Right ventricle myocardium inferior (tissue), 1 donor: Measurements from ENCODE around the gene YPEL2. TPM values are rescaled to one million over a fixed set of nuclear protein-coding genes. Genes with fewer than 3 reads are reported as not detected.
"Not testable (repeated sequence)": the region's sequence is repeated elsewhere in the genome, so short reads cannot be mapped to it uniquely, and the experiment has no call there.

Source experiments
- ATAC-seq: fragments of 200-7000 bp; cut with Tn5 transposase; one replicate; pipeline ENCODE4 v1.9.1; 2020; ENCODE audit warnings: mild to moderate bottlenecking, moderate library complexity
- DNase-seq: peaks from one replicate; pipeline ENCODE4 v3.0.0; 2021; ENCODE audit errors: missing footprints
- intact Hi-C: fragments of 100-400 bp; cut with DNase I; formaldehyde crosslinking; loops from one replicate; pipeline ENCODE4 v1.11.0; 2022
- long read RNA-seq: library from polyadenylated mRNA; unstranded; transcript quantifications from one replicate; pipeline ENCODE4 v2.0.0, GENCODE V29; 2021
- total RNA-seq: library from RNA; stranded (reverse); fragmentation: NEBNext Ultra II Directional; extraction: Animal tissue kit (Norgen Biotek cat#: 25700); gene quantifications from one replicate; pipeline ENCODE4 v1.2.1, GENCODE V29; 2021
- donor health status: DM: no; HTN: yes; CAD: no; lungs with severe emphysema.

YPEL2 gene
- 32.7 TPM for total RNA-seq
- long read RNA-seq, full-length matches to known transcripts: 22 of 26 reads
- long read RNA-seq, partial matches to known transcripts: 2 of 26 reads
- long read RNA-seq, other reads (novel, unspliced or antisense): 2 of 26 reads

DNA sequence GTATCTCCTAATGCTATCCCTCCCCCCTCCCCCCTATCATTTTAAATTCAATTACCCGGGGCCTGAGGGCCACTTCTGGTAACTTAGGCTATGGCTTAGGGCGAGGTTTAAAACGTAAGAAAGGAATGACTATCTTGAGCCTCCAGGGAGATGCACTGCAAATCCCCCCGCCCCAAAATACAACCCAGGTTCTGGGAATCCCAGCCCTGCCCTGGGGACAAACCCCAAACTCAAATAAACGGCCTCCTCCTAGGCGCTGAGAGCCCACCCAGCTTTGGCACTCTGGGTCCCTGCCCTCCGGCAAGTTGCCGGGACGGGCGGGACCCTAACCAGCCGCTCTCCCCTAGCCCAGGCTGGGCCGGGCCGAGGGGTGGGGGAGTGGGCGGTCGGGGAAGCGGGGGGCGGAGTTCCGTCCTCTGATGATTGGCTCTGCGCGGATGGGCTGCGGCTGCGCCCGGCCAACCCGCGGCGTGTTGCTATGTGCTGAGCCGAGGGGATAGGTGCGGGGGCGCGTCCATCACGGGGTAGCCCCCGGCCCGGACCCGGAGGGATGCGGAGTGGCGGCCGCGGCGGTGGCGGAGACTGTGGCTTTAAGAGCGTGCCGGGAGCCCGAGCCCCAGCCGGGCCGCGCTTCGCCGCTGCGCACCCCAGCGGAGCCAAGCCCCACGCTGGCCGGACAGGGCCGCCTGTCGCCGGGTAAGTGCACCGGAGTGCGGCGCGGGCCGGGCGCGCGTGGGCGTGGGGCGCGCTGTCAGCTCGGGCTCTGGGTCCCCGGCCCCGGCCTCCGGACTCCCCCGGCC, at the start of gene YPEL2:
YPEL2 (plus strand) TSS at position 527 of the 800 bp plus-strand sequence. CDS start 21,755 bp downstream, outside the sequence.
- intact Hi-C loops: no loop called here
- ATAC-seq: peak; percentile 95
- peak; percentile 98 for DNase-seq

DNA sequence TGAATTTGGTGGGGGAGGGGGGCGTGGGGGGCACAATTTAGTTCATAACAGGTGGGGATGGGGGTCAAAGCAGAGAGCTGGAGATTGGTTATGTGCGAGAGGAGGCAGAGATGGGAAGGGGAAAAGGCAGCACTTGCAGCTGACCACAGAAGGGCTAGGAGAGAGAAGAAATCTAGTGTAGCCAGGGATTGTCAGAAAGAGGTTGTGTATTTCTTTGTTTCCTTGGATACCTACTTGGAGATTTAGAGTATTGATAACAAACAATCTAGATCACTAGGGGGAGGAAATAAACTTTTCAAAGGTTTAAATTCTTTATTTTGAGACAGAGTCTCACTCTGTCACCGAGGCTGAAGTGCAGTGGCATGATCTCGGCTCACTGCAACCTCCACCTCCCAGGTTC, 47.1 kb upstream of the YPEL2 start:
- no peak for ATAC-seq
- DNase-seq: no peak
- intact Hi-C loops: no loop called here

DNA sequence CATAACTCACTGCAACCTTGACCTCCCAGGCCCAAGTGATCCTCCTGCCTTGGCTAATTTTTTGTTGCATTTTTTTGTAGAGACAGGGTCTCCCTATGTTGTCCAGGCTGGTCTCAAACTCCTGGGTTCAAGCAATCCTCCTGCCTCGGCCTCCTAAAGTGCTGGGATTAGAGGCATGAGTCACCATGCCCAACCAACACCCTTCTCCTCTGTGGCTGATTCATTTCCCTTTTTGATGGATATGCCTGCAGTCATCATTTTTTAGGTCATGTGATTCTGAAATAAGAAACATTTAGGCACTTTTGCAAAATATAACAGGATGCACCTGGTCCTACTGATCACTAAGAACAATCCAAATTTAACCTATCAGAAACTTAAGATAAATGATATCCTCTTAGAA, 44.0 kb upstream of the YPEL2 start:
- intact Hi-C loops: no loop called here
- no peak for DNase-seq
- ATAC-seq: peak; percentile 56

GRCh38 chr17:59287891-59288290, 43.6 kb upstream of the YPEL2 start:
- intact Hi-C loops: no loop called here
- DNase-seq (no peak), ATAC-seq (no peak)

DNA sequence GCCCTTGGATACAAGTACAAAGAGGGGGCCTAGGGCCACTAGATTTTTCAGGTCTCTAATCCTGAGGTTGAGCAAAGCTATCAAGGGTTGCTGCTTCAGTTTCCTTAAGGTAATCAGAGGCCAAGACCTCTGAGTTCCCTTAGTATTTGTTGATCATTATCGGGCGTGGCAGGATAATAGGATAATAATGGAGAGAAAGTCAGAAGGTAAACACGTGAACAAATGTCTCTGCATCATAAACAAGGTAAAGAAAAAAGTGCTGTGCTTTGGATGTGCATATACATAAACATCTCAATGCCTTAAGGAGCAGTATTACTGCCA, 41.5 kb upstream of the YPEL2 start:
- ATAC-seq (no peak), DNase-seq (no peak)
- intact Hi-C loops: no loop called here

DNA sequence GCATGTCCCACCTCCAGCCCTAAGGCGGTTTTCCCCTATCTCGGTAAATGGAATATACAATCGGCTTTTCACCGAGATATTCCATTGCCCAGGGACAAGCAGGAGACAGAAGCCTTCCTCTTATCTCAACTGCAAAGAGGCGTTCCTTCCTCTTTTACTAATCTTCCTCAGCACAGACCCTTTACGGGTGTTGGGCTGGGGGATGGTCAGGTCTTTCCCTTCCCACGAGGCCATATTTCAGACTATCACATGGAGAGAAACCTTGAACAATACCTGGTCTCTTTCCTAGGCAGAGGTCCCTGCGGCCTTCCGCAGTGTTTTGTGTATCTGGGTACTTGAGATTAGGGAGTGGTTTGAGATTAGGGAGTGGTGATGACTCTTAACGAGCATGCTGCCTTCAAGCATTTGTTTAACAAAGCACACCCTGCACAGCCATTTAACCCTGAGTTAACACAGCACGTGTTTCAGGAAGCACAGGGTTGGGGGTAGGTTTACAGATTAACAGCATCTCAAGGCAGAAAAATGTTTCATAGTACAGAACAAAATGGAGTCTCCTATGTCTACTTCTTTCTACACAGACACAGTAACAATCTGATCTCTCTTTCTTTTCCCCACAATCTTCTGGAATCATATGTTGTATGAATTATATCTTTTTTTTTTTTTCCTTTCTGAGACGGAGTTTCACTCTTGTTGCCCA, 41.0 kb upstream of the YPEL2 start:
- ATAC-seq, DNase-seq, intact Hi-C loops: not testable (repeated sequence)

- intact Hi-C loops: no loop called here
- no peak for ATAC-seq
- no peak for DNase-seq
Measured at GRCh38 chr17:59292174-59292523, 39.3 kb upstream of the YPEL2 start.

DNA sequence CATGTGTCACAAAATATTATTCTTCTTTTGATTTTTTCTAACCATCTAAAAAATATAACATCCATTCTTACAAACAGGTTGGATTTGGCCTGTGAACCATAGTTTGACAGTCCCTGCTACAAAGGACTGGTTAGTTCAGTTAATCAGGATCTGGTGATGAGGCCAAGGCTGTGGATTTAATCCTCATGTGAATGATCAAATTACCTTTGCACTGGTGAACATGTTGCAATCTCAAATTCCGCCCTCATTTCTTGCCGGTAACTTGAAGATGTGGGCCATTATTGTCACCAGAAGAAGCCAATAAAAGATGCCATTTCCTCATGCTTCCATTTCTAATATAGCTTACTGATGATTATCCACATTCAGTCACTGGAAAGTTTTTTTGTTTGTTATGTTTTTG, 35.3 kb upstream of the YPEL2 start:
- ATAC-seq: no peak
- intact Hi-C loops: no loop called here
- DNase-seq: no peak

GRCh38 chr17:59298521-59298920, 32.9 kb upstream of the YPEL2 start:
- DNase-seq: no peak
- ATAC-seq: no peak
- intact Hi-C loops: no loop called here

DNA sequence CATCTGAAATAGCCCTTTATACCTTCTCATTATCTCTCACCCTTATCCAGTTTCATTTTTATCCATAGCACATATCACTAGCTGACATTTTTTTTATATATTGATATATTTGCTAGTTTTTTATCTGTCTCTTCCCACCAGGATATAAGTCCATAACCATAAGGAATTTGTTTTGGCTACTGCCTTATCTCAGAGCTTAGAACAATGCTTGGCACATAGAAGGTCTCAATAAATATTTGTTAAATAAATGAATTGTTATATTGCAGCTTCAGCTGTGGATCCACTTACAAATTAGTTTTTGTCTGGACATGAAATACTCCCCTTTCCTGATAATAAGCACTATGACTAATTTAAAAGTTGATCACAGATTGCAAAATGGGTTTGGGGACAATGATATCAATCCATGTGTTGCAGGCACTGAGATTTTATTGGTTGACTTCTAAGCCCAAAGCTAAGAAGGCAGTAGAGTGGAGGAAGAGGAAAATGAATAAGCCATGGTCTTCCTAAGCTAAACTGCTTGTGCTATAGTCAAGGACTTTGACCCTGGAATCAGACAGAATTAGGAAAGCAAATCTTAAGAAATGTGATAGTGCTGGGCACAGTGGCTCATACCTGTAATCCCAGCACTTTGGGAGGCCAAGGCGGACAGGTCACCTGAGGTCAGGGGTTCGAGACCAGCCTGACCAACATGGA, 31.9 kb upstream of the YPEL2 start:
- no peak for ATAC-seq
- intact Hi-C loops: no loop called here
- no peak for DNase-seq

- intact Hi-C loops: no loop called here
- DNase-seq (no peak), ATAC-seq (no peak)
Measured at GRCh38 chr17:59300941-59301340, 30.5 kb upstream of the YPEL2 start.

GRCh38 chr17:59304811-59305210, 26.6 kb upstream of the YPEL2 start:
- DNase-seq (no peak), ATAC-seq (no peak)
- intact Hi-C loops: no loop called here

GRCh38 chr17:59310263-59310920, 21.1 kb upstream of the YPEL2 start:
- DNase-seq (no peak), ATAC-seq (no peak)
- intact Hi-C loops: no loop called here

GRCh38 chr17:59311051-59311468, 20.4 kb upstream of the YPEL2 start:
- DNase-seq (no peak), ATAC-seq (peak; percentile 92)
- intact Hi-C loops: loop anchor here (1.0 kb wide), 1 partner anchor 130 kb away; no protein-coding TSS in a partner anchor

DNA sequence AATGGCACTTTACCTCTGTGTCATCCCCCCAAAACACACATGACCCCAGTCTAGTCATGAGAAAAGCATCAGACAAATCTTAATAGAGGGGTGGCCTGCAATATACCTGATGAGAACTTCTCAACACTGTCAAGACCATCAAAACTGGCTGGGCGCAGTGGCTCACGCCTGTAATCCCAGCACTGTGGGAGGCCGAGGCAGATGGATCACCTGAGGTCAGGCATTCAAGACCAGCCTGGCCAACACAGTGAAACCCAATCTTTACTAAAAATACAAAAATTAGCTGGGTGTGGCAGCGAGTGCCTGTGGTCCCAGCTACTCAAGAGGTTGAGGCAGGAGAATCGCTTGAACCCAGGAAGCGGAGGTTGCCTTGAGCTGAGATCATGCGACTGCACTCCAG, 19.9 kb upstream of the YPEL2 start:
- intact Hi-C loops: loop anchor here (1.0 kb wide), 1 partner anchor 130 kb away; no protein-coding TSS in a partner anchor
- not testable (repeated sequence) for ATAC-seq

DNA sequence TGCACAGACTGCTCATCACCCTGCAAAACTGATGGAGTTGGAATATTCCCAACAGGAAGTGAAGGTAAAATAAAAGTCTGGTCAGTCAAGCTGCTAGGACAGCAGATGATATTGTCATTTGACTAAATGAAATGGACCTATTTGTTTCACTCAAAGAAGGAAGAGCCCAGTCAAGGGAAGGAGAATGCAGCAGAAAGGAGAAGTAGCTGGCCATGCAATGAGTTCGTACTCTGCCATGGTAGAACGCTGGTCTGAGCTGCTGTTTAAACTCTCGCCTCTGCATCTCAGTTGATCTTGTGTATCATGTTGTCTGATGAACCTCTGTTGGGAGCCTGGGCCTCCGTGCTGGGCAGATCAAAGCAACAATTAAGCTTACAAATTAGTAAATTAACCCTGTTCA, 15.6 kb upstream of the YPEL2 start:
- DNase-seq (no peak), ATAC-seq (no peak)
- intact Hi-C loops: no loop called here

More for the DNA sequence above, 19.9 kb upstream of the YPEL2 start:
- not testable (repeated sequence) for DNase-seq

DNA sequence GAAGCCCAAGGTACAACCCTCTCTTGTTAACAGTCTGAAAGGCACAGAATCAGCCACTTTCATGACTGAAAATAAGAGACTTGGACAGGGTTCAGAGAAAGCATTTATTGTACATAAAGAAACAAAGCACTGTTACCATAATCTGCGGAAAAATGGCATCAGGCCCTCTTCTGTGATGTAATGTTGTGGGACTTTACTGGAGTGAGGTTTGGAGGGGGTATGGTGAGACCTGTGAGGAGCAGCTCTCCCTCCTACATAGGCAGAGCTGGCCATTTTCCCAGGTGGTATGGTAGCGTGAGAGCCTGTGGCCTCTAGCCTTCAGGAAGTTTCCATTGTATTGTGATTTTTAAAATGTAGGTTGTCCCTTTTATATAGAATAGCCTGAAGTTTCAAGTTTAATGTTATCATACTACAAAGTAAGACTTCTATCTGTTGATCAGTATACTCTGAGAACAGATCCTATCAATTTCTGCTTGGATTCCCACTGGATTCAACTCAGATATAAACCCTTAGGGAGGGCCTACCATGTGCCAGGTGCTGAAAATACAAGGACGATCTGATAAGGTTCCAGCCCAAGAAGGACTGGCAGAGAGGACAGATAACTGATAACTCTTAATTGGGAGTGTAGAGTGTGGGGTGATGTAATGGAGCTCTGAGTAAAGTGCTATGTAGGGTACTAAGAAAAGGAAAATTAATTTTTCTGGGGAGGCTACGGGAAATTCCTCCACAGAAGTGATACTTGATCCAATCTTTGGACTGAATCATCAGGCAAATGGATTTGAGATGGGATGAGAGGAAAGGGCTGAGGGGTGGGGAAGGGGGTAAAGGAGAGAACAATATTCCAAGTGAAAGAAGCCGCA, 4.1 kb upstream of the YPEL2 start:
- intact Hi-C loops: no loop called here
- ATAC-seq (no peak), DNase-seq (no peak)

GRCh38 chr17:59327981-59328290, 3.5 kb upstream of the YPEL2 start:
- ATAC-seq: no peak
- no peak for DNase-seq
- intact Hi-C loops: no loop called here
